Upper lobe of left lung (tissue), 4 donors: Measurements from ENCODE around the gene ZNF283.

ENCODE experiments used
- POLR2A ChIP-seq, 4 donors: fragments of 450-650 bp; IDR thresholded peaks; one replicate each; pipeline ENCODE4 v1.5.1; 2016 to 2017; ENCODE audit warnings: antibody characterized with exemption in 4 of 4, mild to moderate bottlenecking in 2 of 4
- POLR2AphosphoS5 ChIP-seq, 2 donors: sonication (generic); formaldehyde crosslinking; IDR thresholded peaks; one replicate each; pipeline ENCODE4 v1.5.1; 2017; ENCODE audit warnings: antibody characterized with exemption in 2 of 2

- no peak for TF ChIP-seq POLR2A (IDR thresholded peaks at IDR 0.05)
- no peak for TF ChIP-seq POLR2AphosphoS5 (IDR thresholded peaks at IDR 0.05)
Observed at GRCh38 chr19:43782311-43782660, 44.8 kb upstream of the ZNF283 start.
